GM12891 (cell line): ENCODE results near the gene GPR37L1.
"Not testable (repeated sequence)": the region's sequence is repeated elsewhere in the genome, so short reads cannot be mapped to it uniquely, and the experiment has no call there.

Source experiments
- DNase-seq: peaks from one replicate; pipeline ENCODE4 v3.0.0; 2011; ENCODE audit warnings: low spot score; ENCODE audit not compliant: insufficient read length
- FAIRE-seq: peaks from 2 replicates; lab custom pipeline; 2011; peaks lifted over from hg19 to GRCh38; lab: Jason Lieb, UNC
- PAX5 ChIP-seq: IDR thresholded peaks from 2 replicates; pipeline ENCODE4 v1.6.1; 2011; ENCODE audit warnings: low read length, moderate library complexity, mild to moderate bottlenecking; ENCODE audit not compliant: insufficient read depth, severe bottlenecking
- POLR2A ChIP-seq: IDR thresholded peaks from 2 replicates; pipeline ENCODE4 v1.6.1; 2011; ENCODE audit warnings: low read depth, low read length, control low read depth
- POLR2AphosphoS5 ChIP-seq: IDR thresholded peaks from 2 replicates; pipeline ENCODE4 v1.6.1; 2011; ENCODE audit warnings: low read depth, low read length, control low read depth
- POU2F2 ChIP-seq: IDR thresholded peaks from 2 replicates; pipeline ENCODE4 v1.6.1; 2011; ENCODE audit warnings: low read depth, mild to moderate bottlenecking, control low read depth, low read length, moderate library complexity
- SPI1 ChIP-seq: IDR thresholded peaks from 2 replicates; pipeline ENCODE4 v1.6.1; 2011; ENCODE audit warnings: low read depth, low read length, control low read depth
- TAF1 ChIP-seq: IDR thresholded peaks from 2 replicates; pipeline ENCODE4 v1.6.1; 2011; ENCODE audit warnings: low read depth, low read length, control low read depth

GPR37L1 gene

GRCh38 chr1:202145068-202145743, 22.5 kb downstream of the GPR37L1 start:
- no peak for DNase-seq
- FAIRE-seq: no peak
- TF ChIP-seq POLR2AphosphoS5 (0 out of 2 replicates have a peak, but pooled peaks have one; percentile 56), TAF1 (no peak)

DNA sequence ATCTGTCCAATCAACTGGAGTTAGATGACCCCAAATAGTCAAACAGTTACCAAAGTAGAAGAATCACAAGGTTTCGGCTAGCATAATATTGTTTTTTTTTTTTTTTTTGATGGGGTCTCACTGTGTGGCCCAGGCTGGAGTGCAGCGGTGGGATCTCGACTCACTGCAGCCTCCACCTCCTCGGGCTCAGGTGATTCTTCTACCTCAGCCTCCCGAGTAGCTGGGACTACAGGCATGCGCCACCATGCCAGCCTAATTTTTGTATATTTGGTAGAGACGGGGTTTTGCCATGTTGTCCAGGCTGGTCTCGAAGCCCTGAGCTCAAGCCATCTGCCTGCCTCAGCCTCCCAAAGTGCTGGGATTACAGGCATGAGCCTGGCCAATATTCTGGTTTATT, 23.0 kb downstream of the GPR37L1 start:
- not testable (repeated sequence) for FAIRE-seq, DNase-seq

GRCh38 chr1:202146279-202146678, 23.6 kb downstream of the GPR37L1 start:
- DNase-seq (no peak), FAIRE-seq (no peak)
- TF ChIP-seq POLR2AphosphoS5 (no peak), SPI1 (no peak), POLR2A (no peak; the same call in 1 of the 2 replicates), TAF1 (no peak), PAX5 (no peak), POU2F2 (no peak)

DNA sequence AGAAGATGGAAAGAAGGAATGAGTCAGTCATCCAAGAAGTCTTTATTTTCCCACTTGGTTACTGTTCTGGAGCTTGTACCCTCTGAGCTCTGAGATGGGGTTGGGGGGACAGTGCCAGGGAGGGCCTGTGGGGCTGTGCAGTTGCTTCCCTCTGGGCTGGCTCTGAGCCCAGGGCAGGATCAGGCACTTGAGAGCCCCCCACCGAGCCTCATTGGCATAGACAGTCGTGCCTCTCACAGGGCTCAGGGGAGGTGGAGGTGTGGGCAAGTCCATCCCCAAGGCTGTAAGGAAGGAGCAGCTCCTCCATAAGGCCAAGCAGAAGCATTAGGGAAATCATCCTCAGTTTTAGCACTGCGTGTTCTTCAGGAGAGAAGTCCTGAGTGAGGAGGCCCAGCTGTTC, 24.3 kb downstream of the GPR37L1 start:
- FAIRE-seq (no peak), DNase-seq (no peak)
- TF ChIP-seq SPI1 (no peak), POU2F2 (no peak), POLR2AphosphoS5 (no peak), POLR2A (no peak), PAX5 (no peak), TAF1 (no peak)

DNA sequence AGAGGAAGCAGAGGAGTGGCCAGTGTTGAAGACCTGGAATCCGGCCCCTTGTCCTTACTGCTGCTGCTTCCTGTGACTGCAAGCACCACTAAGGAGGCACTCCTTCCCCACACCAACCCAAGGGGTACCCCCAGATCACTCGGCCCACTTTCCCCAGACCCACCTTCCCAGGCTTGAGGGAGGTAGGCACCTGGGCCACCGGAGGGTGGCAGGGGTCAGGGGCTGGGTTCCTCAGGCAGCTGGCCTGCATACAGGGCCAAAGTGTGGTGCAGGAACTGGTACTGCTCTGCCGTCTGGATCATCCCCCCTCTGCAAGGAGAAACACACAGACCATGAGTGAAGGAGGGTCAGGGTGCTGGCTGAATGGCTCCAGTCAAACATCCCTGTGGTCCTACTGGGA, 25.7 kb downstream of the GPR37L1 start:
- no peak for FAIRE-seq
- TF ChIP-seq TAF1 (no peak), PAX5 (no peak), POLR2A (no peak), SPI1 (no peak), POLR2AphosphoS5 (no peak), POU2F2 (no peak)
- DNase-seq: no peak

- no peak for DNase-seq
- no peak for TF ChIP-seq POLR2AphosphoS5
- TF ChIP-seq POLR2A: no peak
- no peak for TF ChIP-seq PAX5
- no peak for TF ChIP-seq POU2F2
- TF ChIP-seq SPI1: no peak
- no peak for TF ChIP-seq TAF1
- FAIRE-seq: no peak
Measured at GRCh38 chr1:202149566-202149965, 26.8 kb downstream of the GPR37L1 start.

GRCh38 chr1:202150187-202150586, 27.5 kb downstream of the GPR37L1 start:
- no peak for TF ChIP-seq TAF1
- no peak for TF ChIP-seq POU2F2
- no peak for TF ChIP-seq POLR2AphosphoS5
- no peak for TF ChIP-seq POLR2A
- TF ChIP-seq PAX5: no peak
- TF ChIP-seq SPI1: no peak
- no peak for FAIRE-seq
- no peak for DNase-seq

GRCh38 chr1:202150602-202151001, 27.9 kb downstream of the GPR37L1 start:
- DNase-seq (no peak), FAIRE-seq (no peak)
- TF ChIP-seq SPI1: no peak
- 0 out of 2 replicates have a peak, but pooled peaks have one; percentile 37 for TF ChIP-seq POLR2AphosphoS5

DNA sequence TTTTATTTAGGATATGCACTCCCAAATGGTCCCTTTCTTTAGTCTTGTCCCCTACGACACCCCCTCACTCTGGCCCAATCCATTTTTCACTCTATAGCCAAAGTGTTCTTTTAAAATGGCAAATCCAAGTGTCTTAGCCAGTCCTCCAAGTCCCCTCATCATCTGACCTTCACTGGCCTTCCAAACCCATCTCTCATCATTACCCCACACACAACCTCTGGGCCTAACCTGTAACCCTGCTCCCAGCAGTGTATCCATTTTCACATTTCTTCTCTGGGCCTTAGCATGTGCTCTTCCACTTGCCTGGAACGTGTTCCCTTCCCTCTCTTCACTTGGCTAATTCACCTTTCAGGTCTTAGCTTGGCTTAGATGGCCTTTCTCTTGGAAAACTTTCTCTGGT, 28.3 kb downstream of the GPR37L1 start:
- FAIRE-seq (no peak), DNase-seq (no peak)
- no peak for TF ChIP-seq TAF1
- no peak for TF ChIP-seq PAX5
- no peak for TF ChIP-seq SPI1
- no peak for TF ChIP-seq POLR2A
- TF ChIP-seq POU2F2: no peak
- no peak for TF ChIP-seq POLR2AphosphoS5

DNA sequence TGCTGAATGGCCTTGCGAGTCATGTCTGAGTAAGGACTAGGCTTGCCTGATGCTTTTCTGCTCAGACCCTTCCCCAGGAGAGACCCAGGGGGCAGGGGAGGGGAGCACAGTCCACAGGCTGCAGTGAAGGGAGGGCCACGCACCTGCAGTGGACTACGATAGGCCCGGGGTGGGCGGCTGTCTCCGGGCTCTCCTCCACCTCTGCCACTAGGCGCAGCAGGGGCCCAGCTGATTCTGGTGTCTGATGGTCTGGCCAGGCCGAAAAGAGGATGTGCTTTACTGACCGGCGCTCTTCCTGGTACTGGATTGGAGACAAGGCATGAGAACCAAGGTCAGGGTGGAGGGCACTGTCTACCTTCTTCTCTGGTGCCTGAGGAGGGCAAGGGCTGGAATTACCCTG, 29.7 kb downstream of the GPR37L1 start:
- FAIRE-seq: no peak
- TF ChIP-seq POLR2AphosphoS5: no peak
- no peak for TF ChIP-seq POU2F2
- no peak for TF ChIP-seq TAF1
- TF ChIP-seq SPI1: no peak
- no peak for TF ChIP-seq PAX5
- no peak for TF ChIP-seq POLR2A
- no peak for DNase-seq

GRCh38 chr1:202153284-202153683, 30.6 kb downstream of the GPR37L1 start:
- TF ChIP-seq POLR2AphosphoS5 (no peak), POLR2A (no peak), PAX5 (no peak)
- FAIRE-seq (no peak), DNase-seq (no peak)
